CD4-positive, alpha-beta T cell treated with Interleukin-4 for 4 hours (primary cell): ENCODE results near the gene PRL.

Experiments
- DNase-seq: peaks from one replicate; pipeline ENCODE4 v3.0.0-alpha.2; 2020

Gene PRL

GRCh38 chr6:22290045-22290444 is 6.8 kb downstream of the PRL start:
- no peak for DNase-seq

GRCh38 chr6:22288721-22289120 is 8.1 kb downstream of the PRL start:
- no peak for DNase-seq

- DNase-seq = no peak
Observed at GRCh38 chr6:22284666-22285065, 12.2 kb downstream of the PRL start.

GRCh38 chr6:22281341-22282085 is 15.3 kb downstream of the PRL start:
- DNase-seq = no peak

- no peak for DNase-seq
Observed at GRCh38 chr6:22279427-22279826, 17.4 kb downstream of the PRL start.

GRCh38 chr6:22271081-22271480 is 25.8 kb downstream of the PRL start:
- no peak for DNase-seq

- no peak for DNase-seq
Observed at GRCh38 chr6:22263748-22264147, 33.1 kb downstream of the PRL start.

- DNase-seq = no peak
Observed at GRCh38 chr6:22254886-22255285, 42.0 kb downstream of the PRL start.

- DNase-seq = no peak
Observed at GRCh38 chr6:22253955-22254655, 42.7 kb downstream of the PRL start.

- DNase-seq = no peak
Observed at GRCh38 chr6:22251348-22251747, 45.5 kb downstream of the PRL start.

GRCh38 chr6:22250486-22250885 is 46.4 kb downstream of the PRL start:
- no peak for DNase-seq

- DNase-seq = no peak
Observed at GRCh38 chr6:22249711-22250350, 47.0 kb downstream of the PRL start.

- no peak for DNase-seq
Observed at GRCh38 chr6:22248513-22249308, 48.1 kb downstream of the PRL start.

GRCh38 chr6:22247916-22248482 is 48.8 kb downstream of the PRL start:
- DNase-seq = no peak

- no peak for DNase-seq
Observed at GRCh38 chr6:22240025-22240424, 56.8 kb downstream of the PRL start.

GRCh38 chr6:22239261-22239921 is 57.4 kb downstream of the PRL start:
- no peak for DNase-seq

GRCh38 chr6:22238861-22239260 is 58.0 kb downstream of the PRL start:
- no peak for DNase-seq

- no peak for DNase-seq
Observed at GRCh38 chr6:22237526-22237925, 59.3 kb downstream of the PRL start.
